Neural cell (in vitro differentiated cells): Measurements from ENCODE around the gene NSUN4. TPM values are rescaled to one million over a fixed set of nuclear protein-coding genes. Genes with fewer than 3 reads are reported as not detected.

ENCODE experiments used
- H2AFZ ChIP-seq: fragments of 200-600, 300-800 bp; sonication (generic), shearing (Covaris generic); 2 replicates; pipeline ENCODE4 v1.6.0; 2014; ENCODE audit warnings: low read depth, mild to moderate bottlenecking, antibody characterized with exemption, low read length, moderate library complexity
- H3F3A ChIP-seq: fragments of 200-600 bp; shearing (Covaris generic); 2 replicates; pipeline ENCODE4 v1.6.1; 2016; ENCODE audit warnings: mild to moderate bottlenecking, moderate library complexity, mixed read lengths, antibody characterized with exemption, low read length; ENCODE audit not compliant: insufficient read depth, poor library complexity, severe bottlenecking
- H3K27ac ChIP-seq: fragments of 200-600, 300-800 bp; sonication (generic), shearing (Covaris generic); 2 replicates; pipeline ENCODE4 v1.5.1; 2014; ENCODE audit warnings: mild to moderate bottlenecking, low read length, moderate library complexity
- H3K27me3 ChIP-seq: fragments of 300-800, 200-600 bp; sonication (generic), shearing (Covaris generic); 2 replicates; pipeline ENCODE4 v1.6.0; 2014; ENCODE audit warnings: mild to moderate bottlenecking, low read depth, low read length, moderate library complexity; ENCODE audit not compliant: insufficient read depth
- H3K36me3 ChIP-seq: fragments of 300-800, 200-600 bp; sonication (generic), shearing (Covaris generic); 2 replicates; pipeline ENCODE4 v1.5.1; 2014; ENCODE audit warnings: mild to moderate bottlenecking, antibody characterized with exemption, low read length, moderate library complexity; ENCODE audit not compliant: insufficient read depth
- H3K4me2 ChIP-seq: fragments of 300-800, 200-600 bp; sonication (generic), shearing (Covaris generic); 2 replicates; pipeline ENCODE4 v1.6.0; 2014; ENCODE audit warnings: mild to moderate bottlenecking, low read length
- H3K4me3 ChIP-seq: fragments of 300-800, 200-600 bp; sonication (generic), shearing (Covaris generic); 2 replicates; pipeline ENCODE4 v1.5.1; 2014; ENCODE audit warnings: mild to moderate bottlenecking, low read length, moderate library complexity
- H3K79me2 ChIP-seq: fragments of 200-600 bp; shearing (Covaris generic); replicated peaks from 2 replicates; pipeline ENCODE4 v1.6.0; 2014; ENCODE audit warnings: mild to moderate bottlenecking, low read length, moderate library complexity; ENCODE audit not compliant: insufficient read depth
- H3K9ac ChIP-seq: fragments of 300-800, 200-600 bp; sonication (generic), shearing (Covaris generic); 2 replicates; pipeline ENCODE4 v1.6.1; 2016; ENCODE audit warnings: mild to moderate bottlenecking, low read length, mixed read lengths
- H3K9me2 ChIP-seq: fragments of 200-600 bp; shearing (Covaris generic); 2 replicates; pipeline ENCODE4 v1.6.1; 2016; ENCODE audit warnings: mild to moderate bottlenecking, low read length, mixed read lengths; ENCODE audit not compliant: insufficient read depth
- H3K9me3 ChIP-seq: fragments of 200-600, 300-800 bp; sonication (generic), shearing (Covaris generic); 2 replicates; pipeline ENCODE4 v1.6.1; 2016; ENCODE audit warnings: mild to moderate bottlenecking, mixed run types, low read length, moderate library complexity, mixed read lengths
- H4K20me1 ChIP-seq: fragments of 200-600 bp; shearing (Covaris generic); 2 replicates; pipeline ENCODE4 v1.6.1; 2016; ENCODE audit warnings: mild to moderate bottlenecking, mixed run types; ENCODE audit not compliant: insufficient read depth
- EP300 ChIP-seq: fragments of 450-650 bp; conservative IDR thresholded peaks from 2 replicates; pipeline ENCODE4 v1.6.1; 2014; ENCODE audit warnings: antibody characterized with exemption, mild to moderate bottlenecking, moderate library complexity; ENCODE audit not compliant: poor library complexity, severe bottlenecking
- EZH2 ChIP-seq: fragments of 200-600, 300-800 bp; shearing (Covaris generic), sonication (generic); IDR thresholded peaks from 2 replicates; pipeline ENCODE4 v1.6.1; 2014; ENCODE audit warnings: antibody characterized with exemption, low read length, borderline replicate concordance, mild to moderate bottlenecking; ENCODE audit not compliant: insufficient read depth, poor library complexity, severe bottlenecking
- MXI1 ChIP-seq: fragments of 450-650 bp; conservative IDR thresholded peaks from 2 replicates; pipeline ENCODE4 v1.6.1; 2014; ENCODE audit warnings: antibody characterized with exemption, mild to moderate bottlenecking; ENCODE audit not compliant: poor library complexity, severe bottlenecking
- POLR2AphosphoS5 ChIP-seq: IDR thresholded peaks from 2 replicates; pipeline ENCODE4 v1.6.1; 2012
- RAD21 ChIP-seq: fragments of 450-650 bp; conservative IDR thresholded peaks from 2 replicates; pipeline ENCODE4 v1.6.1; 2014; ENCODE audit warnings: antibody characterized with exemption, mild to moderate bottlenecking, moderate library complexity
- REST ChIP-seq: IDR thresholded peaks from 2 replicates; pipeline ENCODE4 v1.6.1; 2012; ENCODE audit warnings: borderline replicate concordance
- SMC3 ChIP-seq: fragments of 450-650 bp; conservative IDR thresholded peaks from 2 replicates; pipeline ENCODE4 v1.6.1; 2014; ENCODE audit warnings: antibody characterized with exemption, mild to moderate bottlenecking, moderate library complexity; ENCODE audit not compliant: poor library complexity
- TAF1 ChIP-seq: IDR thresholded peaks from 2 replicates; pipeline ENCODE4 v1.6.1; 2012; ENCODE audit warnings: low read depth
- polyA plus RNA-seq: library from polyadenylated mRNA; depleted of rRNA; stranded (reverse); fragments of >200 nt; gene quantifications from 2 replicates; pipeline ENCODE4 v1.2.3, GENCODE V29; 2014
- TF ChIP-seq, protein P1 (sequence below): fragments of 450-650 bp; IDR thresholded peaks from 2 replicates; pipeline ENCODE4 v1.5.1; 2014; ENCODE audit warnings: antibody characterized with exemption, mild to moderate bottlenecking, moderate library complexity; ENCODE audit not compliant: poor library complexity, severe bottlenecking

Gene NSUN4
- polyA plus RNA-seq, 1 donor from 2014 or later: 8.7 TPM

GRCh38 chr1:46394108-46394871, 53.7 kb downstream of the NSUN4 start, which contains the start of gene FAAH:
Gene FAAH, plus strand, starts transcription at chr1:46394317. Its CDS starts 32 bp downstream, at chr1:46394349.
- H3K9ac ChIP-seq: peak within 1 kb of the TSS; percentile 74
- H3K36me3 ChIP-seq: no peaks in the 10 kb centered on the region
- TF ChIP-seq RAD21 (peak; percentile 39), EP300 (peak; percentile 64), REST (peak; percentile 62), POLR2AphosphoS5 (peak; percentile 88), SMC3 (no peak), TAF1 (peak; percentile 50), EZH2 (no peak), MXI1 (peak; percentile 93)
- TF ChIP-seq, protein P1, sequence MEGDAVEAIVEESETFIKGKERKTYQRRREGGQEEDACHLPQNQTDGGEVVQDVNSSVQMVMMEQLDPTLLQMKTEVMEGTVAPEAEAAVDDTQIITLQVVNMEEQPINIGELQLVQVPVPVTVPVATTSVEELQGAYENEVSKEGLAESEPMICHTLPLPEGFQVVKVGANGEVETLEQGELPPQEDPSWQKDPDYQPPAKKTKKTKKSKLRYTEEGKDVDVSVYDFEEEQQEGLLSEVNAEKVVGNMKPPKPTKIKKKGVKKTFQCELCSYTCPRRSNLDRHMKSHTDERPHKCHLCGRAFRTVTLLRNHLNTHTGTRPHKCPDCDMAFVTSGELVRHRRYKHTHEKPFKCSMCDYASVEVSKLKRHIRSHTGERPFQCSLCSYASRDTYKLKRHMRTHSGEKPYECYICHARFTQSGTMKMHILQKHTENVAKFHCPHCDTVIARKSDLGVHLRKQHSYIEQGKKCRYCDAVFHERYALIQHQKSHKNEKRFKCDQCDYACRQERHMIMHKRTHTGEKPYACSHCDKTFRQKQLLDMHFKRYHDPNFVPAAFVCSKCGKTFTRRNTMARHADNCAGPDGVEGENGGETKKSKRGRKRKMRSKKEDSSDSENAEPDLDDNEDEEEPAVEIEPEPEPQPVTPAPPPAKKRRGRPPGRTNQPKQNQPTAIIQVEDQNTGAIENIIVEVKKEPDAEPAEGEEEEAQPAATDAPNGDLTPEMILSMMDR: peak; percentile 39

DNA sequence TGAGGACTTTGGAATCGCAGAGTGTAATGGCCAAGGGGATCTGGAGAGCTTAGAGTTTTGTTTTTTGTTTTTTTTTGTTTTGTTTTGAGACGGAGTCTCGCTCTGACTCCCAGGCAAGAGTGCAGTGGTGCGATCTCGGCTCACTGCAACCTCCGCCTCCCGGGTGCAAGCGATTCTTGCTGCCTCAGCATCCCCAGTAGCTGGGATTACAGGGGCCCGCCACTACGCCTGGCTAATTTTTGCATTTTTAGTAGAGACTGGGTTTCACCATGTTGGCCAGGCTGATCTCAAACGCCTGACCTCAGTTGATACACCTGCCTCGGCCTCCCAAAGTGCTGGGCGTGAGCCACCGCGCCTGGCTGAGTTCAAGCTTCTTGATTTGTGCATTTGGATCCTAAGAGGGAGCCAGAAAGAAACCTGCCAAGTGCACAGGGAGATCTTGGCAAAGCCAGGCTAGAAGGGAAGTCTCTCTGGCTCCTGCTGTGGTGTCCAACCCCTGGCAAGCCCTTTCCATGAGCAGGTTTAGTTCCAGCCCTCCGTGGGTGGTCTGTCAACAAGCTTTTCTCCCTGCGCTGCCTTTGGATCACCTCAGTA, 54.4 kb downstream of the NSUN4 start:
- Histone ChIP-seq H3K9ac (peak overlapping the region; percentile 74), H2AFZ (peak overlapping the region; percentile 58), H3K9me3 (no peaks in the 10 kb centered on the region), H3F3A (peaks cover 3% of the 10 kb centered on the region), H3K27ac (peak overlapping the region; percentile 14), H3K4me3 (peak overlapping the region; percentile 92), H3K36me3 (no peaks in the 10 kb centered on the region), H3K27me3 (no peaks in the 10 kb centered on the region), H4K20me1 (no peaks in the 10 kb centered on the region), H3K9me2 (no peaks in the 10 kb centered on the region), H3K4me2 (peak overlapping the region; percentile 84), H3K79me2 (no peaks in the 10 kb centered on the region)
- no peak for TF ChIP-seq EP300

More at GRCh38 chr1:46394108-46394871, 53.7 kb downstream of the NSUN4 start, which contains the start of gene FAAH:
- peak within 1 kb of the TSS; percentile 92 for H3K4me3 ChIP-seq
- H3K9me3 ChIP-seq: no peaks in the 10 kb centered on the region
- H4K20me1 ChIP-seq: no peaks in the 10 kb centered on the region
- peak within 1 kb of the TSS; percentile 58 for H2AFZ ChIP-seq
- H3F3A ChIP-seq: no peaks in the 10 kb centered on the region
- peak within 1 kb of the TSS; percentile 84 for H3K4me2 ChIP-seq
- H3K79me2 ChIP-seq: no peaks in the 10 kb centered on the region
- no peaks in the 10 kb centered on the region for H3K9me2 ChIP-seq
- H3K27ac ChIP-seq: peak within 1 kb of the TSS; percentile 14
- H3K27me3 ChIP-seq: no peaks in the 10 kb centered on the region
